Trophoblast cell (in vitro differentiated cells and primary cell): ENCODE data around the gene SPRED1.
"Not testable (repeated sequence)": the region's sequence is repeated elsewhere in the genome, so short reads cannot be mapped to it uniquely, and the experiment has no call there.

Experiments
- DNase-seq, 2 donors: peaks; one replicate each; pipeline ENCODE4 v3.0.0-alpha.2; 2016
- H2AFZ ChIP-seq: 2 replicates; pipeline ENCODE4 v1.6.1; 2013; ENCODE audit warnings: low read length, moderate library complexity, mild to moderate bottlenecking; ENCODE audit not compliant: insufficient read depth, poor library complexity
- H2AK5ac ChIP-seq: 2 replicates; pipeline ENCODE4 v1.6.1; 2013; ENCODE audit warnings: mild to moderate bottlenecking, low read length
- H2BK120ac ChIP-seq: 2 replicates; pipeline ENCODE4 v1.6.1; 2013; ENCODE audit warnings: low read length, mild to moderate bottlenecking, moderate library complexity; ENCODE audit not compliant: insufficient read depth, poor library complexity
- H2BK12ac ChIP-seq: 2 replicates; pipeline ENCODE4 v1.6.1; 2013; ENCODE audit warnings: mild to moderate bottlenecking, low read length, moderate library complexity
- H2BK5ac ChIP-seq: 2 replicates; pipeline ENCODE4 v1.6.1; 2013; ENCODE audit warnings: low read length, low read depth, moderate library complexity, mild to moderate bottlenecking; ENCODE audit not compliant: poor library complexity
- H3K14ac ChIP-seq: 2 replicates; pipeline ENCODE4 v1.6.1; 2013; ENCODE audit warnings: mild to moderate bottlenecking, low read length
- H3K18ac ChIP-seq: 2 replicates; pipeline ENCODE4 v1.6.1; 2013; ENCODE audit warnings: mild to moderate bottlenecking, low read length
- H3K23ac ChIP-seq: 2 replicates; pipeline ENCODE4 v1.6.1; 2013; ENCODE audit warnings: low read length
- H3K27ac ChIP-seq: 2 replicates; pipeline ENCODE4 v1.5.1; 2013; ENCODE audit warnings: low read depth, mild to moderate bottlenecking, inconsistent platforms, low read length, moderate library complexity
- H3K27me3 ChIP-seq: 2 replicates; pipeline ENCODE4 v1.6.1; 2013; ENCODE audit warnings: inconsistent platforms, mild to moderate bottlenecking, low read length, moderate library complexity; ENCODE audit not compliant: insufficient read depth
- H3K36me3 ChIP-seq, 2 experiments: 1 replicate in 1 of 2; 2 replicates in 1 of 2; pipeline ENCODE4 v1.6.1; 2013; ENCODE audit warnings: low read length in 2 of 2, mild to moderate bottlenecking in 2 of 2, moderate library complexity in 1 of 2; ENCODE audit not compliant: insufficient read depth in 2 of 2, control insufficient read depth in 1 of 2
- H3K4ac ChIP-seq: 2 replicates; pipeline ENCODE4 v1.6.1; 2013; ENCODE audit warnings: low read depth, mild to moderate bottlenecking, low read length, moderate library complexity
- H3K4me1 ChIP-seq, 2 experiments: 1 replicate in 1 of 2; 2 replicates in 1 of 2; pipeline ENCODE4 v1.6.1; 2013; ENCODE audit warnings: low read length in 2 of 2, mild to moderate bottlenecking in 2 of 2, moderate library complexity in 1 of 2; ENCODE audit not compliant: insufficient read depth in 2 of 2, control insufficient read depth in 1 of 2
- H3K4me2 ChIP-seq: 2 replicates; pipeline ENCODE4 v1.6.1; 2013; ENCODE audit warnings: inconsistent platforms, mild to moderate bottlenecking, low read length, moderate library complexity
- H3K4me3 ChIP-seq: 2 replicates; pipeline ENCODE4 v1.5.1; 2013; ENCODE audit warnings: mild to moderate bottlenecking, low read depth, low read length, inconsistent platforms
- H3K79me1 ChIP-seq: one replicate; pipeline ENCODE4 v1.6.1; 2013; ENCODE audit warnings: low read length
- H3K79me2 ChIP-seq: 2 replicates; pipeline ENCODE4 v1.6.1; 2013; ENCODE audit warnings: low read length, mild to moderate bottlenecking; ENCODE audit not compliant: control insufficient read depth, insufficient read depth, poor library complexity
- H3K9ac ChIP-seq: 2 replicates; pipeline ENCODE4 v1.6.1; 2013; ENCODE audit warnings: mild to moderate bottlenecking, low read length
- H3K9me3 ChIP-seq: 2 replicates; pipeline ENCODE4 v1.6.1; 2013; ENCODE audit warnings: low read depth, mild to moderate bottlenecking, control low read depth, inconsistent platforms, low read length; ENCODE audit not compliant: insufficient read depth
- H4K12ac ChIP-seq: 2 replicates; pipeline ENCODE4 v1.6.1; 2013; ENCODE audit warnings: low read depth, mild to moderate bottlenecking, low read length, moderate library complexity
- H4K8ac ChIP-seq: 2 replicates; pipeline ENCODE4 v1.6.1; 2013; ENCODE audit warnings: low read depth, mild to moderate bottlenecking, low read length, moderate library complexity
- H4K91ac ChIP-seq: one replicate; pipeline ENCODE4 v1.6.1; 2013; ENCODE audit warnings: low read depth, mild to moderate bottlenecking, low read length, moderate library complexity
- WGBS: extraction: QIAGEN DNeasy Blood & Tissue Kit; methylation state at CpG from one replicate; pipeline ENCODE4 v1.1.7; 2013; ENCODE audit warnings: missing lambda C conversion rate; ENCODE audit not compliant: insufficient read length, insufficient coverage; ENCODE audit errors: extremely low coverage; 5-methylcytosine and 5-hydroxymethylcytosine counted together

SPRED1 gene

DNA sequence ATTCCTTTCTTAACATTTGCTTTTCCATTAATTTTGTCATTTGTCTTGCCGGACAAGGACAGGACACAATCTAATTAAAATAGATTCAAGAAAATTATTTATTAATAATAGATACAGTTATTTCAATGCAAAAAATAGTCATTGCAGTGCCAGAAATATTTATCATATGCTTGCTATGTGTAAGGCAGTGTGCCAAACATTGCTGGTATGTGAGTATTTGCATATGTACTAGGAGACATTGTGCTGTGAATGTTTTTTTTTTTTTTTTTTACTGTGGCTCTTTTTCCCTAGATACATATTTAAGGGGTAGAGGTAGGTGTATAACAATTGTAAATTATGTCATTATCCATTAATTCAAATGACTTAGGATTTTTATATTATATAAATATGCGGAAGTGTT is 23.3 kb downstream of the SPRED1 start:
- no peak overlapping the region for H2BK120ac ChIP-seq
- no peak overlapping the region for H4K8ac ChIP-seq
- WGBS = no CpG with 5 or more reads among the region's 2 CpGs
- no peaks in the 10 kb centered on the region for H3K79me1 ChIP-seq
- no peaks in the 10 kb centered on the region for H3K79me2 ChIP-seq
- no peak overlapping the region for H3K18ac ChIP-seq
- H4K91ac ChIP-seq = no peak overlapping the region
- no peaks in the 10 kb centered on the region for H3K4me1 ChIP-seq
- H3K36me3 ChIP-seq = peaks cover 0 to 1% of the 10 kb centered on the region in 2 experiments
- no peak overlapping the region for H2AFZ ChIP-seq
- no peak overlapping the region for H2BK5ac ChIP-seq
- no peaks in the 10 kb centered on the region for H3K9me3 ChIP-seq
- no peak overlapping the region for H3K23ac ChIP-seq
- no peak overlapping the region for H3K4me2 ChIP-seq
- H3K4me3 ChIP-seq = no peak overlapping the region
- no peak overlapping the region for H2BK12ac ChIP-seq
- H3K9ac ChIP-seq = no peak overlapping the region
- H3K4ac ChIP-seq = no peak overlapping the region
- no peaks in the 10 kb centered on the region for H3K27me3 ChIP-seq
- H4K12ac ChIP-seq = no peak overlapping the region
- H3K14ac ChIP-seq = no peak overlapping the region
- no peak overlapping the region for H3K27ac ChIP-seq
- peak in 1 of 2 donors; percentile 21 for DNase-seq
- H2AK5ac ChIP-seq = no peak overlapping the region

DNA sequence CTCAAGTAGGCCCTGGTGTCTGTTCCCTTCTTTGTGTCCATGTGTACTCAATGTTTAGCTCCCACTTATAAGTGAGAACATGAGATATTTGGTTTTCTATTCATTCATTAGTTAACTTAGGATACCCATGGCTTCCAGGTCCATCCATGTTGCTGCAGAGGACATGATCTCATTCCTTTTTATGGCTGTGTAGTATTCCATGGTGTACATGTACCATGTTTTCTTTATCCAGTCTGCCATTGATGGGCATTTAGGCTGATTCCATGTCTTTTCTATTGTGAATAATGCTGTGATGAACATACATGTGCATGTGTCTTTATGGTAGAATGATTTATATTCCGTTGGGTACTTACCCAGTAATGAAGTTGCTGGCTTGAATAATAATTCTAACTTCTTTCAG is 24.6 kb downstream of the SPRED1 start:
- H4K8ac ChIP-seq, H3K9me3 ChIP-seq, H3K79me2 ChIP-seq, H2AFZ ChIP-seq, H3K18ac ChIP-seq, H3K27ac ChIP-seq, H3K79me1 ChIP-seq, H2BK12ac ChIP-seq, H3K27me3 ChIP-seq, H3K23ac ChIP-seq, H3K36me3 ChIP-seq, H3K4me3 ChIP-seq, H4K12ac ChIP-seq, DNase-seq, H4K91ac ChIP-seq, H3K9ac ChIP-seq, H3K14ac ChIP-seq, H3K4ac ChIP-seq, H2BK120ac ChIP-seq, H3K4me1 ChIP-seq, H2AK5ac ChIP-seq, H2BK5ac ChIP-seq, H3K4me2 ChIP-seq: not testable (repeated sequence)
- WGBS = no CpG with 5 or more reads among the region's 1 CpG

DNA sequence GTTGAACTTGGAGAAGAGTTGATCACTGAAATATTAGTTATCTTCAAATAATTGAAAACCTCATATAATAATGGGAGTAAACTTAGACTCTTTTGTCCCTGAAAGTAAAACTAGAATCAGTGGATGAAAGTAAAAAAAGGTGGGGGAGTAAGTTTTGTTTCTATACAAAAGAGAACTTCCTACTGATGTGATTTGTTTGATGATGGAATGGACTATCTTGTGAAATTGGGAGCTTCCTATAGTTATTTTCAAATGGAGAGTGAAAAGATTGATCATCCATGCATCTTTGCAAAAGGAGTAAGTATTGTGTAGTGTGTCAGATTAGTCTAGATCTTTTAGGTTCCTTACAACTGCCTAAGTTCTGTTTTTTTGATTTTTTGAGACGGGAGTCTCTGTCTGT is 28.4 kb downstream of the SPRED1 start:
- H3K4ac ChIP-seq = no peak overlapping the region
- H3K27me3 ChIP-seq = no peaks in the 10 kb centered on the region
- whole genome bisulfite sequencing = no CpG with 5 or more reads among the region's 1 CpG
- no peak overlapping the region for H2AK5ac ChIP-seq
- H4K8ac ChIP-seq = no peak overlapping the region
- H2BK5ac ChIP-seq = no peak overlapping the region
- H3K79me2 ChIP-seq = peaks cover 2% of the 10 kb centered on the region
- H3K36me3 ChIP-seq = peaks cover 0 to 1% of the 10 kb centered on the region in 2 experiments
- no peak for DNase-seq
- H3K4me1 ChIP-seq = no peaks in the 10 kb centered on the region
- no peak overlapping the region for H3K4me3 ChIP-seq
- H3K14ac ChIP-seq = no peak overlapping the region
- H2BK12ac ChIP-seq = no peak overlapping the region
- H4K12ac ChIP-seq = no peak overlapping the region
- no peak overlapping the region for H3K9ac ChIP-seq
- no peaks in the 10 kb centered on the region for H3K79me1 ChIP-seq
- H3K23ac ChIP-seq = no peak overlapping the region
- no peak overlapping the region for H4K91ac ChIP-seq
- no peak overlapping the region for H3K4me2 ChIP-seq
- no peaks in the 10 kb centered on the region for H3K9me3 ChIP-seq
- H3K27ac ChIP-seq = no peak overlapping the region
- no peak overlapping the region for H2BK120ac ChIP-seq
- no peak overlapping the region for H2AFZ ChIP-seq
- no peak overlapping the region for H3K18ac ChIP-seq

DNA sequence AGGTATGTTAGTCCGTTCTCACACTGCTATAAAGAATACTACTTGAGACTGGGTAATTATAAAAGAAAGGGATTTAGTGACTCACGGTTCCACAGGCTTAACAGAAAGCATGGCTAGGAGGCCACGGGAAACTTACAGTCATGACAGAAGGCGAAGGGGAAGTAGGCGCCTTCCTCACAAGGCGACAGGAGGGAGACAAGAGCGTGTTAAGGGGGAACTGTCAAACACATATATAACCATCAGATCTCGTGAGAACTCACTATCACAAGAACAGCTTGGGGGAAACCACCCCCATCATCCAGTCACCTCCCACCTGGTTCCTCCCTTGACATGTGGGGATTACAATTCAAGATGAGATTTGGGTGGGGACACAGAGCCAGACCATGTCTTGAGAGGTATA is 30.4 kb downstream of the SPRED1 start:
- Histone ChIP-seq H2BK5ac (no peak overlapping the region), H2AFZ (no peak overlapping the region), H4K8ac (no peak overlapping the region), H2BK120ac (no peak overlapping the region), H3K14ac (no peak overlapping the region), H3K23ac (no peak overlapping the region), H3K9me3 (no peaks in the 10 kb centered on the region), H2AK5ac (no peak overlapping the region), H3K4me1 (no peaks in the 10 kb centered on the region), H3K4ac (no peak overlapping the region), H3K79me1 (no peaks in the 10 kb centered on the region), H3K27ac (no peak overlapping the region), H2BK12ac (no peak overlapping the region), H3K27me3 (no peaks in the 10 kb centered on the region), H4K91ac (no peak overlapping the region), H4K12ac (no peak overlapping the region), H3K36me3 (peaks cover 0 to 1% of the 10 kb centered on the region in 2 experiments), H3K4me3 (no peak overlapping the region), H3K4me2 (no peak overlapping the region), H3K18ac (no peak overlapping the region), H3K79me2 (peaks cover 2% of the 10 kb centered on the region), H3K9ac (no peak overlapping the region)
- WGBS = no CpG with 5 or more reads among the region's 8 CpGs
- no peak for DNase-seq
